HEK293 (cell line): Measurements from ENCODE around the gene PITX1.

Experiments used
- CTCF ChIA-PET: fragments of 350-600 bp; formaldehyde crosslinking; extraction: SDS; loops from one replicate; lab custom pipeline; 2021; ENCODE audit warnings: antibody characterized with exemption; lab: Yijun Ruan, JAX
- POLR2A ChIA-PET: fragments of 300-600 bp; formaldehyde crosslinking; extraction: SDS; loops from one replicate; lab custom pipeline; 2020; ENCODE audit warnings: antibody characterized with exemption, inconsistent platforms; lab: Yijun Ruan, JAX
- H3K27ac ChIP-seq: fragments of 200-500 bp; sonication (Bioruptor generic); 2 replicates; pipeline ENCODE4 v1.5.1; 2014; ENCODE audit warnings: low read depth, low read length, control low read depth, inconsistent platforms; ENCODE audit errors: extremely low read depth
- H3K36me3 ChIP-seq, 2 experiments: fragments of 200-500 bp in 1 of 2; sonication (Bioruptor generic) in 1 of 2; 1 replicate in 1 of 2; 2 replicates in 1 of 2; pipeline ENCODE4 v1.5.1; 2014 to 2017; ENCODE audit warnings: inconsistent platforms in 2 of 2, low read length in 2 of 2; ENCODE audit not compliant: control insufficient read depth in 2 of 2, insufficient read depth in 1 of 2
- H3K4me1 ChIP-seq: fragments of 200-500 bp; sonication (Bioruptor generic); 2 replicates; pipeline ENCODE4 v1.5.1; 2014; ENCODE audit warnings: mild to moderate bottlenecking, low read length, inconsistent platforms; ENCODE audit not compliant: control insufficient read depth, insufficient read depth
- H3K4me3 ChIP-seq: 2 replicates; pipeline ENCODE4 v1.5.1; 2011; ENCODE audit warnings: low read depth, mild to moderate bottlenecking, control low read depth, low read length, moderate library complexity
- H3K9me3 ChIP-seq: fragments of 200-500 bp; sonication (Bioruptor generic); 2 replicates; pipeline ENCODE4 v1.5.1; 2014; ENCODE audit warnings: low read depth, low read length, inconsistent platforms; ENCODE audit not compliant: control insufficient read depth, insufficient read depth
- AEBP2 ChIP-seq: fragments of 450-650 bp; formaldehyde crosslinking; IDR thresholded peaks from 2 replicates; pipeline ENCODE4 v1.5.1; 2016; ENCODE audit warnings: missing biosample characterization, missing genetic modification characterization, borderline replicate concordance
- BCL11B ChIP-seq: fragments of 450-650 bp; formaldehyde crosslinking; IDR thresholded peaks from 2 replicates; pipeline ENCODE4 v1.5.1; 2016; ENCODE audit warnings: low read depth, missing biosample characterization, missing genetic modification characterization
- PRDM6 ChIP-seq: fragments of 450-650 bp; formaldehyde crosslinking; IDR thresholded peaks from 2 replicates; pipeline ENCODE4 v1.5.1; 2017; ENCODE audit warnings: missing biosample characterization, missing genetic modification characterization
- SETDB1 ChIP-seq: IDR thresholded peaks from one replicate; pipeline ENCODE4 v1.6.1; 2017; ENCODE audit warnings: mild to moderate bottlenecking, low read length, moderate library complexity, mixed read lengths; ENCODE audit not compliant: insufficient read length
- ZBTB1 ChIP-seq: fragments of 450-650 bp; formaldehyde crosslinking; IDR thresholded peaks from 2 replicates; pipeline ENCODE4 v1.5.1; 2016; ENCODE audit warnings: missing biosample characterization, missing genetic modification characterization
- ZBTB20 ChIP-seq: fragments of 450-650 bp; formaldehyde crosslinking; IDR thresholded peaks from 2 replicates; pipeline ENCODE4 v1.5.1; 2016; ENCODE audit warnings: missing biosample characterization, missing genetic modification characterization
- ZBTB21 ChIP-seq: fragments of 450-650 bp; formaldehyde crosslinking; IDR thresholded peaks from 2 replicates; pipeline ENCODE4 v1.5.1; 2017; ENCODE audit warnings: missing biosample characterization, missing genetic modification characterization
- ZBTB7A ChIP-seq: fragments of 450-650 bp; formaldehyde crosslinking; IDR thresholded peaks from 2 replicates; pipeline ENCODE4 v1.5.1; 2016; ENCODE audit warnings: low read depth, missing biosample characterization, missing genetic modification characterization
- ZBTB8A ChIP-seq: fragments of 450-650 bp; formaldehyde crosslinking; IDR thresholded peaks from 2 replicates; pipeline ENCODE4 v1.5.1; 2016; ENCODE audit warnings: missing biosample characterization, missing genetic modification characterization
- ZFP41 ChIP-seq: fragments of 450-650 bp; formaldehyde crosslinking; IDR thresholded peaks from 2 replicates; pipeline ENCODE4 v1.5.1; 2016; ENCODE audit warnings: missing biosample characterization, missing genetic modification characterization, borderline replicate concordance
- ZFP69B ChIP-seq: fragments of 450-650 bp; formaldehyde crosslinking; IDR thresholded peaks from 2 replicates; pipeline ENCODE4 v1.5.1; 2016; ENCODE audit warnings: missing biosample characterization, missing genetic modification characterization
- ZNF140 ChIP-seq: fragments of 450-650 bp; formaldehyde crosslinking; IDR thresholded peaks from 2 replicates; pipeline ENCODE4 v1.5.1; 2016; ENCODE audit warnings: missing biosample characterization, missing genetic modification characterization
- ZNF292 ChIP-seq: fragments of 450-650 bp; formaldehyde crosslinking; IDR thresholded peaks from 2 replicates; pipeline ENCODE4 v1.5.1; 2016; ENCODE audit warnings: low read depth, missing biosample characterization, missing genetic modification characterization, borderline replicate concordance
- ZNF391 ChIP-seq: fragments of 450-650 bp; formaldehyde crosslinking; IDR thresholded peaks from 2 replicates; pipeline ENCODE4 v1.5.1; 2016; ENCODE audit warnings: low read depth, missing biosample characterization, missing genetic modification characterization, borderline replicate concordance
- ZNF530 ChIP-seq: fragments of 450-650 bp; formaldehyde crosslinking; IDR thresholded peaks from 2 replicates; pipeline ENCODE4 v1.5.1; 2016; ENCODE audit warnings: low read depth, missing biosample characterization, missing genetic modification characterization
- ZNF548 ChIP-seq: fragments of 450-650 bp; formaldehyde crosslinking; IDR thresholded peaks from 2 replicates; pipeline ENCODE4 v1.5.1; 2016; ENCODE audit warnings: missing biosample characterization, missing genetic modification characterization
- ZNF660 ChIP-seq: fragments of 450-650 bp; IDR thresholded peaks from 2 replicates; pipeline ENCODE4 v1.5.1; 2018; ENCODE audit warnings: missing biosample characterization, mild to moderate bottlenecking, missing genetic modification characterization
- ZNF701 ChIP-seq: fragments of 450-650 bp; formaldehyde crosslinking; IDR thresholded peaks from 2 replicates; pipeline ENCODE4 v1.5.1; 2016; ENCODE audit warnings: missing biosample characterization, missing genetic modification characterization
- ZNF843 ChIP-seq: fragments of 450-650 bp; formaldehyde crosslinking; IDR thresholded peaks from 2 replicates; pipeline ENCODE4 v1.5.1; 2016; ENCODE audit warnings: missing biosample characterization, missing genetic modification characterization
- TF ChIP-seq, protein P1 (sequence below): fragments of 450-650 bp; formaldehyde crosslinking; IDR thresholded peaks from 2 replicates; pipeline ENCODE4; 2016; ENCODE audit warnings: missing biosample characterization, missing genetic modification characterization
- TF ChIP-seq, protein P2 (sequence below): fragments of 450-650 bp; formaldehyde crosslinking; IDR thresholded peaks from 2 replicates; pipeline ENCODE4 v1.5.1; 2016; ENCODE audit warnings: missing biosample characterization, missing genetic modification characterization, low read depth
- TF ChIP-seq, protein P3 (sequence below): fragments of 450-650 bp; formaldehyde crosslinking; IDR thresholded peaks from 2 replicates; pipeline ENCODE4 v1.5.1; 2016; ENCODE audit warnings: missing biosample characterization, missing genetic modification characterization

The PITX1 gene

DNA sequence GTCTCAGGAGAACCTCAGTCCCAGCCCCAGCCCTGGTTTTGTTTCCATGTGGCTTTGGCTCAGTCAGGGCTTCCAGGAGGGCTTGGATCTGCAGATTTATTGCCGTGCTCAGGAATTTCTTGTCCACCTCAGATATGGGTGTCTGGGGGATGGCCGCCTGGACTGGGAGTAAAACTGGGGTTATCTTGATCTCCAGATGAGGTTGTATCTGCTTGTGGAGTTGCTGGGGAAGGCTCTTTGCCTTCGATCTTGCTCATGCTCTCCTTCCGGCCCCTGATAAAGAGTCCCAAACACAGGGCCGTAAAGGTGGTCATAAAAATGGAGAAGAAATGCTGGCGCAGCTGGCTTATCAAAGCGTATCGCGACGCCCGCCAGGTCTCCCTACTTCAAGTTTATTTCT, 17.8 kb upstream of the PITX1 start (continued):
- TF ChIP-seq ZBTB7A (tag by site-specific recombination) (no peak), ZFP69B (tag by site-specific recombination) (no peak), ZNF292 (tag by site-specific recombination) (no peak), ZBTB20 (tag by site-specific recombination) (no peak)
- TF ChIP-seq, protein P1, sequence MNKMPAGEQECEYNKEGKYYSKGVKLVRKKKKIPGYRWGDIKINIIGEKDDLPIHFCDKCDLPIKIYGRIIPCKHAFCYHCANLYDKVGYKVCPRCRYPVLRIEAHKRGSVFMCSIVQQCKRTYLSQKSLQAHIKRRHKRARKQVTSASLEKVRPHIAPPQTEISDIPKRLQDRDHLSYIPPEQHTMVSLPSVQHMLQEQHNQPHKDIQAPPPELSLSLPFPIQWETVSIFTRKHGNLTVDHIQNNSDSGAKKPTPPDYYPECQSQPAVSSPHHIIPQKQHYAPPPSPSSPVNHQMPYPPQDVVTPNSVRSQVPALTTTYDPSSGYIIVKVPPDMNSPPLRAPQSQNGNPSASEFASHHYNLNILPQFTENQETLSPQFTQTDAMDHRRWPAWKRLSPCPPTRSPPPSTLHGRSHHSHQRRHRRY (tag by site-specific recombination) = no peak
- TF ChIP-seq, all 188 proteins: peak for 0

DNA sequence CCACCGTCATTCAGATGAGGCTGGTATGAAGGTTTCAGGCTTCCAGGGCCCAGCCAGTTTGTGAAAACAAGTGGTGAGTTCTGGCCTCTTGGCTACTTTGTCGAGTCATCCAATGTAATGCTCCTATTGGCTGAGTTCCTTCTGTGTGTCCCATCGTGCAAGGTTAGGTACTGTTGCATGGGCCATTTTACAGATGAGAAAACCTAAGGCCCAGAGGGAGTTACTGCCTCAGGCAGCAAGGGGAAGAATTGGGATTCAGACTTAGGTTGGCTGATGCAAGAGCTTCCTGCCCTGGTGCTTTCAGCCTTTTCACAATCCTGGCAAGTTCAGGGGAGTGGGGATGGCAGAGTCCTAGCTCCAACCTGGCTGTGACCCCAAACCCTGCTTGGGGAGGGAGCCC, 17.4 kb upstream of the PITX1 start:
- Histone ChIP-seq H3K27ac (no peak overlapping the region), H3K4me3 (no peak overlapping the region), H3K4me1 (no peaks in the 10 kb centered on the region), H3K36me3 (no peaks in the 10 kb centered on the region)
- POLR2A ChIA-PET = no interaction called here
- CTCF ChIA-PET = no interaction called here
- TF ChIP-seq, protein P2, sequence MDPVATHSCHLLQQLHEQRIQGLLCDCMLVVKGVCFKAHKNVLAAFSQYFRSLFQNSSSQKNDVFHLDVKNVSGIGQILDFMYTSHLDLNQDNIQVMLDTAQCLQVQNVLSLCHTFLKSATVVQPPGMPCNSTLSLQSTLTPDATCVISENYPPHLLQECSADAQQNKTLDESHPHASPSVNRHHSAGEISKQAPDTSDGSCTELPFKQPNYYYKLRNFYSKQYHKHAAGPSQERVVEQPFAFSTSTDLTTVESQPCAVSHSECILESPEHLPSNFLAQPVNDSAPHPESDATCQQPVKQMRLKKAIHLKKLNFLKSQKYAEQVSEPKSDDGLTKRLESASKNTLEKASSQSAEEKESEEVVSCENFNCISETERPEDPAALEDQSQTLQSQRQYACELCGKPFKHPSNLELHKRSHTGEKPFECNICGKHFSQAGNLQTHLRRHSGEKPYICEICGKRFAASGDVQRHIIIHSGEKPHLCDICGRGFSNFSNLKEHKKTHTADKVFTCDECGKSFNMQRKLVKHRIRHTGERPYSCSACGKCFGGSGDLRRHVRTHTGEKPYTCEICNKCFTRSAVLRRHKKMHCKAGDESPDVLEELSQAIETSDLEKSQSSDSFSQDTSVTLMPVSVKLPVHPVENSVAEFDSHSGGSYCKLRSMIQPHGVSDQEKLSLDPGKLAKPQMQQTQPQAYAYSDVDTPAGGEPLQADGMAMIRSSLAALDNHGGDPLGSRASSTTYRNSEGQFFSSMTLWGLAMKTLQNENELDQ = no peak
- TF ChIP-seq, protein P3, sequence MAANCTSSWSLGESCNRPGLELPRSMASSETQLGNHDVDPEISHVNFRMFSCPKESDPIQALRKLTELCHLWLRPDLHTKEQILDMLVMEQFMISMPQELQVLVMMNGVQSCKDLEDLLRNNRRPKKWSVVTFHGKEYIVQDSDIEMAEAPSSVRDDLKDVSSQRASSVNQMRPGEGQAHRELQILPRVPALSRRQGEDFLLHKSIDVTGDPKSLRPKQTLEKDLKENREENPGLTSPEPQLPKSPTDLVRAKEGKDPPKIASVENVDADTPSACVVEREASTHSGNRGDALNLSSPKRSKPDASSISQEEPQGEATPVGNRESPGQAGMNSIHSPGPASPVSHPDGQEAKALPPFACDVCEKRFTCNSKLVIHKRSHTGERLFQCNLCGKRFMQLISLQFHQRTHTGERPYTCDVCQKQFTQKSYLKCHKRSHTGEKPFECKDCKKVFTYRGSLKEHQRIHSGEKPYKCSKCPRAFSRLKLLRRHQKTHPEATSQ (tag by site-specific recombination) = no peak
- no peak for TF ChIP-seq SETDB1
- TF ChIP-seq ZFP41 (tag by site-specific recombination) = no peak
- no peak for TF ChIP-seq ZBTB21 (tag by site-specific recombination)
- no peak for TF ChIP-seq ZNF701
- TF ChIP-seq ZBTB8A (tag by site-specific recombination) = no peak
- TF ChIP-seq ZNF391 = no peak
- TF ChIP-seq ZBTB1 (tag by site-specific recombination) = no peak
- TF ChIP-seq AEBP2 = no peak
- TF ChIP-seq ZNF660 (tag by site-specific recombination) = no peak
- no peak for TF ChIP-seq ZNF140 (tag by site-specific recombination)
- TF ChIP-seq ZNF843 (tag by site-specific recombination) = no peak
- no peak for TF ChIP-seq ZNF530 (tag by site-specific recombination)
- TF ChIP-seq ZNF548 (tag by site-specific recombination) = no peak
- TF ChIP-seq BCL11B (tag by site-specific recombination) = no peak
- no peak for TF ChIP-seq PRDM6 (tag by site-specific recombination)
- TF ChIP-seq, all 188 proteins: peak for 0
- H3K9me3 ChIP-seq = no peaks in the 10 kb centered on the region
